ENCODE measurements around the gene ADIPOR2.

ADIPOR2 gene

GRCh38 chr12:1832801-1833595, 142.1 kb downstream of the ADIPOR2 start:
- H3K27ac ChIP-seq: peak overlapping the region; percentile 98
- H4K20me1 ChIP-seq: no peaks in the 10 kb centered on the region
- peaks cover 100% of the 10 kb centered on the region for H3K4me1 ChIP-seq
- no peak for TF ChIP-seq Cebpa-rat (IDR thresholded peaks at IDR 0.05)
- H3K9me3 ChIP-seq: no peaks in the 10 kb centered on the region
- H3K36me3 ChIP-seq: peaks cover 33% of the 10 kb centered on the region
- H3K9ac ChIP-seq: no peak overlapping the region
- no peaks in the 10 kb centered on the region for H3K27me3 ChIP-seq
- no peak overlapping the region for H3K4me3 ChIP-seq
- peak overlapping the region; percentile 93; the same call in 1 of the 2 replicates for H3K4me2 ChIP-seq

GRCh38 chr12:1833596-1834028, 142.7 kb downstream of the ADIPOR2 start:
- Histone ChIP-seq H4K20me1 (no peaks in the 10 kb centered on the region), H3K9ac (no peak overlapping the region), H3K36me3 (peaks cover 29% of the 10 kb centered on the region), H3K27ac (peak overlapping the region; percentile 98), H3K9me3 (no peaks in the 10 kb centered on the region), H3K4me1 (peaks cover 100% of the 10 kb centered on the region), H3K27me3 (no peaks in the 10 kb centered on the region), H3K4me2 (peak overlapping the region; percentile 93), H3K4me3 (no peak overlapping the region)
- TF ChIP-seq Cebpa-rat (IDR thresholded peaks at IDR 0.05): no peak

- H3K4me1 ChIP-seq: peaks cover 100% of the 10 kb centered on the region
- no peaks in the 10 kb centered on the region for H3K27me3 ChIP-seq
- peaks cover 29% of the 10 kb centered on the region for H3K36me3 ChIP-seq
- no peaks in the 10 kb centered on the region for H3K9me3 ChIP-seq
- TF ChIP-seq Cebpa-rat (IDR thresholded peaks at IDR 0.05): no peak
- H3K9ac ChIP-seq: peak overlapping the region; percentile 87
- H3K27ac ChIP-seq: peak overlapping the region; percentile 98
- H4K20me1 ChIP-seq: no peaks in the 10 kb centered on the region
- H3K4me3 ChIP-seq: no peak overlapping the region; the same call in 1 of the 2 replicates
- H3K4me2 ChIP-seq: peak overlapping the region; percentile 93
Observed at GRCh38 chr12:1834186-1834925, 143.5 kb downstream of the ADIPOR2 start.

DNA sequence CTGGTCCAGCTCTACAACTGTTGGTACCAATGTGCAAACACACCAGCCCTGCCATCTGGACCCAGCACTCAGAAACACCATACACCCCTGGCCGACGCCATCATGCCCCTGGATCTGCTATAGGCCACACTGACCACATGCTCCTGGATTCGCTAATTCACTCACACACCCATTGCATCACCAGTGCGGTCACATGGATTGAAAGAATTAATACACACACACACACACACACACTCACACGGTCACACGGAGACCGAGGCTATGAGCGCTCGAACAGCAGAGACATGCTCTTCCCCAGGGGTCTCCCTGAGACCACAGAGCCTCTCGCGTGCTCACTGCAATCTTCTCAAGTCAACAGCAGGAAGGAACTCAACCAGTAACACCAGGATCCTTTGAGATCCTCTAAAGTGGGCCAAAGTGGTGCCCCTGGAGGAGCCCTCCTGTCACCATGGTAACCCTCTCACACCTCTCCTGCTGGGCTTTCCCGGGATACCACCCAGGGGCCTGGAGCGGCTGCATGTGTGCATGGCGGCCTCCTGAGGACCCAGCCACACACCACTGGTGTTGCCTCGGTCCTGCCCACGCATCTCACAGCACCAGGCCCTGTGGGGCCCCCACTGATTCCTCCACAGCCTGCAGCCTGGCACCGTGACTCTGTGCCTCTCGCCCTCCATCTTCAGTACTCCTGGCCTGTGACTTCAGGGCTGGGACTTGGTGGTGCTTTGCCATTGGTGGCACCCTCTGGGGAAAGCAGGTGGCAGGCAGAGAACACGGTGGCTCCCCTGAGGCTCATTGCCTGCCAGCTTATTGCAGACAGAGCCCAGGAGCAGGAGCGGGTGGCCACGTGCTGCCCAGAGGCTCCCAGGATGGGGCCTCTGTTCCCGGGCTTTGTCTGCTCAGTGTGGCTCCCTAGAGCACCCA, 144.6 kb downstream of the ADIPOR2 start:
- no peaks in the 10 kb centered on the region for H4K20me1 ChIP-seq
- peaks cover 97% of the 10 kb centered on the region for H3K4me1 ChIP-seq
- peak overlapping the region; percentile 93 for H3K4me2 ChIP-seq
- no peaks in the 10 kb centered on the region for H3K27me3 ChIP-seq
- peak overlapping the region; percentile 87 for H3K9ac ChIP-seq
- peak overlapping the region; percentile 20 for H3K4me3 ChIP-seq
- H3K36me3 ChIP-seq: peaks cover 29% of the 10 kb centered on the region
- no peaks in the 10 kb centered on the region for H3K9me3 ChIP-seq
- peak overlapping the region; percentile 98 for H3K27ac ChIP-seq
- TF ChIP-seq Cebpa-rat (IDR thresholded peaks at IDR 0.05): peak; percentile 96

- peak overlapping the region; percentile 93 for H3K4me2 ChIP-seq
Observed at GRCh38 chr12:1836241-1836803, 145.5 kb downstream of the ADIPOR2 start.

DNA sequence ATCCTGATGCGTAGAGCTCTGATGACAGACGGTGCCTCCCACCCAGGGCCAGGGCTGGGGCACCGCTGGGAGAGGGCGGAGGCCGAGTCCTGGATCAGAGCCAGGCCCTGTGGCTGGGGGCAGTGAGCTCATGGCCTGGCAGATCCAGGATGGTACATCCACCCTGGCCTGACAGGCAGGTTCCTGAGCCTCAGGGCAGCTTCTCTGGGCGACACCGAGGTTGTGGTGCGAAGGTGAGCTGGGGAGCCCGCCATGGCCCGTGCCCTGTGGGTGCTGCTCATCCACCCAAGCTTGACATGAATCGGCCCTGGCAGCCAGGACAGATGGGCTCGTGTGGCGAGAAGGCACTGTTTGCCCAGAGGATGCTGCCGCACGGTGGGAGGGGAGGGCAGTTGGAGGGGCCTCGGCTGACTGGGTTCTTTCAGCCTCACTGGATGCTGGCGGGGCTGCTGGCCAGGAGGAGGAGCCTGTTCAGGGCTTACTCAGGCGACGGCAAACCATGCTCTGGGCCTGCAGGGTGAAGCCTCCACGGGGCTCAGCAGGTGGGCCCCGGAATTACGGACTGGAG, 146.1 kb downstream of the ADIPOR2 start:
- Histone ChIP-seq H3K27ac (peak overlapping the region; percentile 98), H3K27me3 (no peaks in the 10 kb centered on the region), H4K20me1 (no peaks in the 10 kb centered on the region), H3K4me1 (peaks cover 97% of the 10 kb centered on the region), H3K4me2 (peak overlapping the region; percentile 93), H3K36me3 (peaks cover 23% of the 10 kb centered on the region), H3K4me3 (peak overlapping the region; percentile 62), H3K9me3 (no peaks in the 10 kb centered on the region), H3K9ac (peak overlapping the region; percentile 87)
- no peak for TF ChIP-seq Cebpa-rat (IDR thresholded peaks at IDR 0.05)

More at GRCh38 chr12:1836241-1836803, 145.5 kb downstream of the ADIPOR2 start:
- Histone ChIP-seq H3K9ac (peak overlapping the region; percentile 87), H3K4me3 (peak overlapping the region; percentile 62; the same call in 1 of the 2 replicates), H3K27ac (peak overlapping the region; percentile 98), H3K4me1 (peaks cover 97% of the 10 kb centered on the region), H4K20me1 (no peaks in the 10 kb centered on the region), H3K36me3 (peaks cover 24% of the 10 kb centered on the region), H3K9me3 (no peaks in the 10 kb centered on the region), H3K27me3 (no peaks in the 10 kb centered on the region)
- TF ChIP-seq Cebpa-rat (IDR thresholded peaks at IDR 0.05): no peak

- H3K4me2 ChIP-seq: peak overlapping the region; percentile 93
- H4K20me1 ChIP-seq: no peaks in the 10 kb centered on the region
- H3K27me3 ChIP-seq: no peaks in the 10 kb centered on the region
- H3K9me3 ChIP-seq: no peaks in the 10 kb centered on the region
- peak overlapping the region; percentile 62 for H3K4me3 ChIP-seq
- H3K27ac ChIP-seq: peak overlapping the region; percentile 98
- H3K36me3 ChIP-seq: peaks cover 18% of the 10 kb centered on the region
- no peak for TF ChIP-seq Cebpa-rat (IDR thresholded peaks at IDR 0.05)
- peaks cover 97% of the 10 kb centered on the region for H3K4me1 ChIP-seq
- H3K9ac ChIP-seq: peak overlapping the region; percentile 87
Observed at GRCh38 chr12:1837541-1838204, 146.8 kb downstream of the ADIPOR2 start.

All from BLaER1 (cell line).